HL-60 (cell line): Measurements from ENCODE around the gene C1orf226.

Experiments used
- DNase-seq, 2 experiments: peaks; one replicate each; pipeline ENCODE4 v3.0.0-alpha.2; 2010 to 2020; ENCODE audit warnings: low read depth in 1 of 2, low spot score in 1 of 2
- H3K27ac ChIP-seq: fragments of 250-450 bp; sonication (Bioruptor Pico); replicated peaks from 2 replicates; pipeline ENCODE4 v1.5.1; 2020; ENCODE audit warnings: mild to moderate bottlenecking, moderate library complexity
- H3K27me3 ChIP-seq: fragments of 250-450 bp; sonication (Bioruptor Pico); 2 replicates; pipeline ENCODE4 v1.5.1; 2021; ENCODE audit warnings: mild to moderate bottlenecking, moderate library complexity; ENCODE audit not compliant: insufficient read depth, poor library complexity, severe bottlenecking
- H3K4me3 ChIP-seq: replicated peaks from 2 replicates; pipeline ENCODE4 v1.5.1; 2011; ENCODE audit warnings: mild to moderate bottlenecking, control low read depth, low read length; ENCODE audit not compliant: insufficient read depth
- GABPA ChIP-seq: IDR thresholded peaks from 2 replicates; pipeline ENCODE4 v1.6.1; 2012; ENCODE audit warnings: low read depth
- POLR2AphosphoS5 ChIP-seq: IDR thresholded peaks from 2 replicates; pipeline ENCODE4 v1.6.1; 2012; ENCODE audit warnings: low read depth
- SPI1 ChIP-seq: IDR thresholded peaks from 2 replicates; pipeline ENCODE4 v1.6.1; 2012; ENCODE audit warnings: low read depth, mild to moderate bottlenecking, borderline replicate concordance
- TF ChIP-seq, protein P1 (sequence below): IDR thresholded peaks from one replicate; pipeline ENCODE4 v1.5.1; 2011; ENCODE audit warnings: low read length, control low read depth, inconsistent platforms; ENCODE audit not compliant: insufficient read depth
- TF ChIP-seq, protein P2 (sequence below): IDR thresholded peaks from 2 replicates; pipeline ENCODE4 v1.6.1; 2012; ENCODE audit warnings: low read depth; ENCODE audit not compliant: insufficient replicate concordance

C1orf226 gene

GRCh38 chr1:162373072-162373427 is 8.5 kb upstream of the C1orf226 start:
- H3K4me3 ChIP-seq: no peak overlapping the region
- DNase-seq: no peak
- TF ChIP-seq SPI1 (no peak), POLR2AphosphoS5 (no peak), GABPA (no peak)
- TF ChIP-seq, protein P1, sequence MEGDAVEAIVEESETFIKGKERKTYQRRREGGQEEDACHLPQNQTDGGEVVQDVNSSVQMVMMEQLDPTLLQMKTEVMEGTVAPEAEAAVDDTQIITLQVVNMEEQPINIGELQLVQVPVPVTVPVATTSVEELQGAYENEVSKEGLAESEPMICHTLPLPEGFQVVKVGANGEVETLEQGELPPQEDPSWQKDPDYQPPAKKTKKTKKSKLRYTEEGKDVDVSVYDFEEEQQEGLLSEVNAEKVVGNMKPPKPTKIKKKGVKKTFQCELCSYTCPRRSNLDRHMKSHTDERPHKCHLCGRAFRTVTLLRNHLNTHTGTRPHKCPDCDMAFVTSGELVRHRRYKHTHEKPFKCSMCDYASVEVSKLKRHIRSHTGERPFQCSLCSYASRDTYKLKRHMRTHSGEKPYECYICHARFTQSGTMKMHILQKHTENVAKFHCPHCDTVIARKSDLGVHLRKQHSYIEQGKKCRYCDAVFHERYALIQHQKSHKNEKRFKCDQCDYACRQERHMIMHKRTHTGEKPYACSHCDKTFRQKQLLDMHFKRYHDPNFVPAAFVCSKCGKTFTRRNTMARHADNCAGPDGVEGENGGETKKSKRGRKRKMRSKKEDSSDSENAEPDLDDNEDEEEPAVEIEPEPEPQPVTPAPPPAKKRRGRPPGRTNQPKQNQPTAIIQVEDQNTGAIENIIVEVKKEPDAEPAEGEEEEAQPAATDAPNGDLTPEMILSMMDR: no peak
- TF ChIP-seq, protein P2, sequence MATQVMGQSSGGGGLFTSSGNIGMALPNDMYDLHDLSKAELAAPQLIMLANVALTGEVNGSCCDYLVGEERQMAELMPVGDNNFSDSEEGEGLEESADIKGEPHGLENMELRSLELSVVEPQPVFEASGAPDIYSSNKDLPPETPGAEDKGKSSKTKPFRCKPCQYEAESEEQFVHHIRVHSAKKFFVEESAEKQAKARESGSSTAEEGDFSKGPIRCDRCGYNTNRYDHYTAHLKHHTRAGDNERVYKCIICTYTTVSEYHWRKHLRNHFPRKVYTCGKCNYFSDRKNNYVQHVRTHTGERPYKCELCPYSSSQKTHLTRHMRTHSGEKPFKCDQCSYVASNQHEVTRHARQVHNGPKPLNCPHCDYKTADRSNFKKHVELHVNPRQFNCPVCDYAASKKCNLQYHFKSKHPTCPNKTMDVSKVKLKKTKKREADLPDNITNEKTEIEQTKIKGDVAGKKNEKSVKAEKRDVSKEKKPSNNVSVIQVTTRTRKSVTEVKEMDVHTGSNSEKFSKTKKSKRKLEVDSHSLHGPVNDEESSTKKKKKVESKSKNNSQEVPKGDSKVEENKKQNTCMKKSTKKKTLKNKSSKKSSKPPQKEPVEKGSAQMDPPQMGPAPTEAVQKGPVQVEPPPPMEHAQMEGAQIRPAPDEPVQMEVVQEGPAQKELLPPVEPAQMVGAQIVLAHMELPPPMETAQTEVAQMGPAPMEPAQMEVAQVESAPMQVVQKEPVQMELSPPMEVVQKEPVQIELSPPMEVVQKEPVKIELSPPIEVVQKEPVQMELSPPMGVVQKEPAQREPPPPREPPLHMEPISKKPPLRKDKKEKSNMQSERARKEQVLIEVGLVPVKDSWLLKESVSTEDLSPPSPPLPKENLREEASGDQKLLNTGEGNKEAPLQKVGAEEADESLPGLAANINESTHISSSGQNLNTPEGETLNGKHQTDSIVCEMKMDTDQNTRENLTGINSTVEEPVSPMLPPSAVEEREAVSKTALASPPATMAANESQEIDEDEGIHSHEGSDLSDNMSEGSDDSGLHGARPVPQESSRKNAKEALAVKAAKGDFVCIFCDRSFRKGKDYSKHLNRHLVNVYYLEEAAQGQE: no peak
- no peaks in the 10 kb centered on the region for H3K27me3 ChIP-seq
- no peak overlapping the region for H3K27ac ChIP-seq

DNA sequence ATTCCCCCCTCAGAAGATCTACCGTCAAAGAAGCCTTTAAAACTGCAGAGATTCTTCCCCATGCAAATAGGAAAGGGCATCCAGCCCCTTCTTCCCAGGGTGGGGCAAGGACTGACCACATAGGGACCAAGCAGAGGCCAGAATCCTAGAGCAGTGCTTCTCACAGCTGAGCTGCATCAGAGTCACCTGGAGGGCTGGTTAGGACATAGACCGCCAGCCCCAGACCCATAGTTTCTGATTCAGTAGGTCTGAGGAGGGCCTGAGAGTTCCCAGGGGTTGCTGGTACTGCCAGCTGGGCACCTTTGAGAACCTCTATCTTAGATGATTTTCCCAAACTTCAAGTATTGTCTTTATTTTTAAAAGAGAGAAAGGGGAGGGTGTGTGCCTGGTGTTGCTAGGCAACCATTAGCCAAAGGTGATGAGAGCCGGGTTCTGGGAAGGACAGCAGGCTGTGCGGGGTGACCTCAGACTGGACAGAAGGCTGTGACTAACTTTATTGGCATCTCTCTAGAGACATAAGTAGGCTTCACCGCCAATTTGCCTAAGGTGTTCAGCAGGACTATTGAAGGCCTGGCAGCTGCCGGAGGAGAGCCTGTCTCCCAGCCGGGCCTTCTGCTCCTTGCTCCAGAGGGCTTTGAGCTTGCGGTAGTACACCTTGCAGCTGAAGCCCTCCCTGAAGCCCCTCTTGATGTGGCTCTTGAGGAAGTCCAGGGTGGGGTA is 7.8 kb upstream of the C1orf226 start:
- Histone ChIP-seq H3K27me3 (no peaks in the 10 kb centered on the region), H3K27ac (no peak overlapping the region), H3K4me3 (no peak overlapping the region)
- no peak for TF ChIP-seq SPI1
- no peak for TF ChIP-seq GABPA
- TF ChIP-seq POLR2AphosphoS5: no peak
- TF ChIP-seq, protein P1: no peak
- TF ChIP-seq, protein P2: no peak
- DNase-seq: no peak

DNA sequence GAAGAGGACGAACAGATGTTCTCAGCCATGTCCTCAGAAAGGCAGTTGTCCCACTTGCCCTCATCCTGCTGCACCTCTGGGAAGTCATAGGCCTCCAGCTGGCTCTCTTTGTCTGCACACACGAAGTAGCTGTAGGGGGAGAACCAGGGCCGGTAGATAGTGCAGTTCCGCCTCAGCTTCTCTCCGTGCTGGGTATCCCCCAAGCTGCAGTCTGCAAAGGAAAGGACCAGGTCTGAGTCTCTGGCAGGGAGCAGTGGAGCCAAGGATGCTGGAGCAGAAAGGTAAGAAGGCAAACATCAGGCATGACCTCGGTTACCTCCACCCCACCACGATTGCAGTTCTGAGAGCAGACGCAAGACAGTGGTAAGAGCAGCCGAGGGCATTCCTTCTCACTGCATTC is 7.1 kb upstream of the C1orf226 start:
- Histone ChIP-seq H3K27me3 (no peaks in the 10 kb centered on the region), H3K4me3 (no peak overlapping the region), H3K27ac (no peak overlapping the region)
- no peak for DNase-seq
- TF ChIP-seq SPI1 (no peak), POLR2AphosphoS5 (no peak), GABPA (no peak)
- TF ChIP-seq, protein P1: no peak
- TF ChIP-seq, protein P2: no peak
